ENCODE measurements around the gene CDC37L1. TPM values are rescaled to one million over a fixed set of nuclear protein-coding genes. Genes with fewer than 3 reads are reported as not detected.

The CDC37L1 gene
- total and polyA plus RNA-seq, 2 experiments from 2014 or later, result 26.2 to 26.4 TPM

GRCh38 chr9:4706021-4706420 lies 26.7 kb downstream of the CDC37L1 start:
- Histone ChIP-seq H3K9me3 (ENCODE audit: low read depth) (no peaks in the 10 kb centered on the region), H3K36me3 (ENCODE audit: low read depth) (peaks cover 56% of the 10 kb centered on the region), H3K4me2 (ENCODE audit: unreplicated experiment) (no peak overlapping the region), H3K4me1 (ENCODE audit: insufficient read depth) (peaks cover 15% of the 10 kb centered on the region), H3K9ac (no peak overlapping the region), H3K27me3 (replicated peaks; ENCODE audit: insufficient read depth) (no peaks in the 10 kb centered on the region), H3K27ac (no peak overlapping the region), H3K9me2 (ENCODE audit: insufficient read depth) (no peaks in the 10 kb centered on the region), H4K20me1 (ENCODE audit: insufficient read depth) (no peaks in the 10 kb centered on the region; the same call in 1 of the 2 replicates), H3K4me3 (no peak overlapping the region), H3F3A (ENCODE audit: insufficient read depth) (peaks cover 15% of the 10 kb centered on the region), H2AFZ (no peak overlapping the region), H3K79me2 (ENCODE audit: insufficient read depth) (no peaks in the 10 kb centered on the region)
- in situ Hi-C loops (cut with MboI), result no loop called here
- TF ChIP-seq EZH2phosphoT487 (IDR thresholded peaks at IDR 0.05; ENCODE audit: insufficient read depth, low read depth), result no peak
- no peak for TF ChIP-seq EZH2 (IDR thresholded peaks at IDR 0.05; ENCODE audit: insufficient read depth, poor library complexity, severe bottlenecking)
- DNase-seq, result no peak
- WGBS, 2 experiments (ENCODE audit: low coverage in 1 of 2, low lambda C conversion rate in 2 of 2, missing lambda C conversion rate in 2 of 2), result 46 to 55% methylated on average over 2 of the region's 2 CpGs

- in situ Hi-C loops (cut with MboI), result no loop called here
These were observed 27.7 kb downstream of the CDC37L1 start for GRCh38 chr9:4706971-4707622.

GRCh38 chr9:4709380-4709779 lies 30.0 kb downstream of the CDC37L1 start:
- TF ChIP-seq EZH2phosphoT487 (IDR thresholded peaks at IDR 0.05; ENCODE audit: insufficient read depth, low read depth), result no peak
- no peak for TF ChIP-seq EZH2 (IDR thresholded peaks at IDR 0.05; ENCODE audit: insufficient read depth, poor library complexity, severe bottlenecking)
- no peaks in the 10 kb centered on the region for H3K9me2 ChIP-seq (ENCODE audit: insufficient read depth)

More at GRCh38 chr9:4706971-4707622, 27.7 kb downstream of the CDC37L1 start:
- H3K9me3 ChIP-seq (ENCODE audit: low read depth), result no peaks in the 10 kb centered on the region
- no peak overlapping the region for H3K27ac ChIP-seq
- H3K4me3 ChIP-seq, result no peak overlapping the region
- no peaks in the 10 kb centered on the region; the same call in 1 of the 2 replicates for H4K20me1 ChIP-seq (ENCODE audit: insufficient read depth)
- no peaks in the 10 kb centered on the region for H3K79me2 ChIP-seq (ENCODE audit: insufficient read depth)
- DNase-seq, result no peak
- peaks cover 48% of the 10 kb centered on the region for H3K36me3 ChIP-seq (ENCODE audit: low read depth)
- H3K27me3 ChIP-seq (replicated peaks; ENCODE audit: insufficient read depth), result no peaks in the 10 kb centered on the region
- 75 to 80% methylated on average over 4 of the region's 4 CpGs for WGBS, 2 experiments (ENCODE audit: low coverage in 1 of 2, low lambda C conversion rate in 2 of 2, missing lambda C conversion rate in 2 of 2)
- no peak overlapping the region for H2AFZ ChIP-seq
- H3K4me2 ChIP-seq (ENCODE audit: unreplicated experiment), result no peak overlapping the region
- H3F3A ChIP-seq (ENCODE audit: insufficient read depth), result peaks cover 15% of the 10 kb centered on the region
- no peak overlapping the region for H3K9ac ChIP-seq
- H3K9me2 ChIP-seq (ENCODE audit: insufficient read depth), result no peaks in the 10 kb centered on the region
- peaks cover 15% of the 10 kb centered on the region for H3K4me1 ChIP-seq (ENCODE audit: insufficient read depth)
- no peak for TF ChIP-seq EZH2phosphoT487 (IDR thresholded peaks at IDR 0.05; ENCODE audit: insufficient read depth, low read depth)
- no peak for TF ChIP-seq EZH2 (IDR thresholded peaks at IDR 0.05; ENCODE audit: insufficient read depth, poor library complexity, severe bottlenecking)

GRCh38 chr9:4713849-4714248 lies 34.5 kb downstream of the CDC37L1 start:
- H3K4me2 ChIP-seq (ENCODE audit: unreplicated experiment), result no peak overlapping the region
- H3K4me1 ChIP-seq (ENCODE audit: insufficient read depth), result 0 out of 2 replicates have a peak, but pooled peaks cover 6% of the 10 kb centered on the region
- 56 to 59% methylated on average over 7 of the region's 7 CpGs for WGBS, 2 experiments (ENCODE audit: low coverage in 1 of 2, low lambda C conversion rate in 2 of 2, missing lambda C conversion rate in 2 of 2)
- no peaks in the 10 kb centered on the region for H3K9me2 ChIP-seq (ENCODE audit: insufficient read depth)
- TF ChIP-seq EZH2 (IDR thresholded peaks at IDR 0.05; ENCODE audit: insufficient read depth, poor library complexity, severe bottlenecking) (no peak), EZH2phosphoT487 (IDR thresholded peaks at IDR 0.05; ENCODE audit: insufficient read depth, low read depth) (no peak)
- no peak overlapping the region for H2AFZ ChIP-seq
- no peaks in the 10 kb centered on the region for H3K79me2 ChIP-seq (ENCODE audit: insufficient read depth)
- in situ Hi-C loops (cut with MboI), result no loop called here
- no peaks in the 10 kb centered on the region for H3K27me3 ChIP-seq (replicated peaks; ENCODE audit: insufficient read depth)
- no peaks in the 10 kb centered on the region; the same call in 1 of the 2 replicates for H4K20me1 ChIP-seq (ENCODE audit: insufficient read depth)
- no peak for DNase-seq
- no peak overlapping the region for H3K27ac ChIP-seq
- H3K36me3 ChIP-seq (ENCODE audit: low read depth), result peaks cover 37% of the 10 kb centered on the region
- peaks cover 8% of the 10 kb centered on the region for H3F3A ChIP-seq (ENCODE audit: insufficient read depth)
- no peaks in the 10 kb centered on the region for H3K9me3 ChIP-seq (ENCODE audit: low read depth)
- H3K9ac ChIP-seq, result no peak overlapping the region
- no peak overlapping the region for H3K4me3 ChIP-seq

More at GRCh38 chr9:4709380-4709779, 30.0 kb downstream of the CDC37L1 start:
- Histone ChIP-seq H4K20me1 (ENCODE audit: insufficient read depth) (no peaks in the 10 kb centered on the region; the same call in 1 of the 2 replicates), H3K27me3 (replicated peaks; ENCODE audit: insufficient read depth) (no peaks in the 10 kb centered on the region), H2AFZ (no peak overlapping the region), H3K9ac (no peak overlapping the region), H3F3A (ENCODE audit: insufficient read depth) (peaks cover 4% of the 10 kb centered on the region), H3K27ac (no peak overlapping the region), H3K4me3 (no peak overlapping the region), H3K4me2 (ENCODE audit: unreplicated experiment) (no peak overlapping the region), H3K4me1 (ENCODE audit: insufficient read depth) (peaks cover 8% of the 10 kb centered on the region), H3K79me2 (ENCODE audit: insufficient read depth) (no peaks in the 10 kb centered on the region), H3K9me3 (ENCODE audit: low read depth) (no peaks in the 10 kb centered on the region), H3K36me3 (ENCODE audit: low read depth) (peaks cover 47% of the 10 kb centered on the region)
- in situ Hi-C loops (cut with MboI), result no loop called here
- DNase-seq, result no peak
